ENCODE measurements around the gene EIF2AK3.

Gene EIF2AK3

DNA sequence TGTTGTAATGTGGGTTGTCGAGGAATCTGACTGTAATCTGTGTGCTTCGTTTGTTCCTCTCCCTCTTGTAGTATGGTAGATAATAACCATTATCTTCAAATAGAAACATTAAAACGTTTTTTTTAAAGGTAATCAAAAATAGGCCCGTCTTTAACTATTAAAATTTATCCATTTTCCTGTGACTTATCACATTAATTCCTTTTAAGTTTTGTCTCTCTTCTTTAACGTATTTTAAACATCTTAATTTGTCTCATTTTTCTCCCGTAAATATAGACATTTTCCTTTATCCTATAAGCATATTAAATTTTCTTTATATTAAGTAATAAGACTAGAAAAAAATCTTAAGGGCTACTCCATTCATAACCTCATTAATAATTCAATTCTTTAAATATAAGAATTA is 41.3 kb downstream of the EIF2AK3 start:
- no peak for DNase-seq (ENCODE audit: low read depth)
- no peak overlapping the region for H3K4me3 ChIP-seq (replicated peaks; ENCODE audit: low read depth, low read length)
- TF ChIP-seq, protein P1, sequence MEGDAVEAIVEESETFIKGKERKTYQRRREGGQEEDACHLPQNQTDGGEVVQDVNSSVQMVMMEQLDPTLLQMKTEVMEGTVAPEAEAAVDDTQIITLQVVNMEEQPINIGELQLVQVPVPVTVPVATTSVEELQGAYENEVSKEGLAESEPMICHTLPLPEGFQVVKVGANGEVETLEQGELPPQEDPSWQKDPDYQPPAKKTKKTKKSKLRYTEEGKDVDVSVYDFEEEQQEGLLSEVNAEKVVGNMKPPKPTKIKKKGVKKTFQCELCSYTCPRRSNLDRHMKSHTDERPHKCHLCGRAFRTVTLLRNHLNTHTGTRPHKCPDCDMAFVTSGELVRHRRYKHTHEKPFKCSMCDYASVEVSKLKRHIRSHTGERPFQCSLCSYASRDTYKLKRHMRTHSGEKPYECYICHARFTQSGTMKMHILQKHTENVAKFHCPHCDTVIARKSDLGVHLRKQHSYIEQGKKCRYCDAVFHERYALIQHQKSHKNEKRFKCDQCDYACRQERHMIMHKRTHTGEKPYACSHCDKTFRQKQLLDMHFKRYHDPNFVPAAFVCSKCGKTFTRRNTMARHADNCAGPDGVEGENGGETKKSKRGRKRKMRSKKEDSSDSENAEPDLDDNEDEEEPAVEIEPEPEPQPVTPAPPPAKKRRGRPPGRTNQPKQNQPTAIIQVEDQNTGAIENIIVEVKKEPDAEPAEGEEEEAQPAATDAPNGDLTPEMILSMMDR (IDR thresholded peaks at IDR 0.05; ENCODE audit: low read length, missing control alignments): no peak

GRCh38 chr2:88582030-88582429 is 45.2 kb downstream of the EIF2AK3 start:
- no peak for DNase-seq (ENCODE audit: low read depth)
- no peak overlapping the region for H3K4me3 ChIP-seq (replicated peaks; ENCODE audit: low read depth, low read length)
- TF ChIP-seq, protein P1 (IDR thresholded peaks at IDR 0.05; ENCODE audit: low read length, missing control alignments): no peak

- H3K4me3 ChIP-seq (replicated peaks; ENCODE audit: low read depth, low read length): no peak overlapping the region
- TF ChIP-seq, protein P1 (IDR thresholded peaks at IDR 0.05; ENCODE audit: low read length, missing control alignments): no peak
- no peak for DNase-seq (ENCODE audit: low read depth)
Measured at GRCh38 chr2:88580088-88580487, 47.2 kb downstream of the EIF2AK3 start.

DNA sequence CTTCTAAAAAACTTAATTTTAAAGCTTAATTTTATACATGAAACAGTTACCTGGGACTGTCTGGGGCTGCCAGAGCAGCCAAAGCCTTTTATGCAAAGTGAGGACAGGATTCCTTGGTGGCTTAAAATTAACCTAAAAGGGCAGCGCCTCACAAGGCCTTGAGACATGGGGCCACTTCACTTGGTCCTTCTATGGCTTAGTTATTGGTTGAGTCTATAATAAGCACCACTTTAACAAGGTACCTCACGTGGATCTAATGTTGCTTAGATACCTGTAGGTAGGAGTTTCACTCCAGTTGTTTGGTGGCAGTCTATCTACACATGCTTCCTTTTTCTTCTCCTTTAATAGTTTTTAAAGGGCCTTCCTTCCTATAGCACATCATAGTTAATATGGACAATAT is 51.6 kb downstream of the EIF2AK3 start:
- TF ChIP-seq, protein P1 (IDR thresholded peaks at IDR 0.05; ENCODE audit: low read length, missing control alignments): no peak
- no peak overlapping the region for H3K4me3 ChIP-seq (replicated peaks; ENCODE audit: low read depth, low read length)
- DNase-seq (ENCODE audit: low read depth): no peak

GRCh38 chr2:88575051-88575450 is 52.2 kb downstream of the EIF2AK3 start:
- TF ChIP-seq, protein P1 (IDR thresholded peaks at IDR 0.05; ENCODE audit: low read length, missing control alignments): no peak
- no peak overlapping the region for H3K4me3 ChIP-seq (replicated peaks; ENCODE audit: low read depth, low read length)
- DNase-seq (ENCODE audit: low read depth): no peak

DNA sequence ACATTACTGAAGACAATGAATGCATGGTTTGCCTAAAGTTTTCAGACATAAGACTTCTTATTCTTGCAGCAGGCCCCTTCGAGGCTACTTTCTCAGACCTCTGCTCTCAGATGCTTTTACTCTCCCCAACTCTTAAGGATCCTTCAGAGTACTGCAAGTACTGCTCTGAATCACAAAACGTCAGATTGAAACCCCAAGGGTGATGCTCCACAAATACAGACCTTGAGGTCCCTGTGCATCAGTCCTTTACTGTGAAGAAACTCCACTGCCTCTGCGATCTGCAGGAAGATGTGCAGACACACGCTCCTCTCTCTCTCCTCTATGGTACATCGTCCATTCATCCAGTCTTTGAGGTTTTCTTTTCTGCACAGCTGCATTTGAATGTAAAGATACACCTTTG is 52.8 kb downstream of the EIF2AK3 start:
- TF ChIP-seq, protein P1 (IDR thresholded peaks at IDR 0.05; ENCODE audit: low read length, missing control alignments): no peak
- no peak for DNase-seq (ENCODE audit: low read depth)
- H3K4me3 ChIP-seq (replicated peaks; ENCODE audit: low read depth, low read length): no peak overlapping the region

DNA sequence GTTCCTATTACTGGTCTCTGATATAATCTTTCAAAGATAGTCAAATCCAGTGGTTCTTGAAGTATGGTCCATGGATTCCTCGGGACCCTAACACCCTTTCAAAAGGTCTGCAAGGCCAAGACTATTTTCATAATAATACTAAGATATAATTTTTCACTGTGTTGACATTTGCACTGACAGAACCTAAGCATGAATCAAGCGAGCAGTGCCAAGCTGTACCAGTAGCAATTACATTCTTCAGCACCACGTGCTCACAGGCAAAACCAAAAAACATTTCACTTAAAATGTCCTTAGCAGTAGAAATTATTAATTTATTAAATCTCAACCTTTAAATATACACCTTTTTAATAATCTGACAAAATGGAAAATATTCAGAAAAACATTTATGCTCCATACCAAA is 59.1 kb downstream of the EIF2AK3 start:
- TF ChIP-seq, protein P1 (IDR thresholded peaks at IDR 0.05; ENCODE audit: low read length, missing control alignments): no peak
- DNase-seq (ENCODE audit: low read depth): no peak
- H3K4me3 ChIP-seq (replicated peaks; ENCODE audit: low read depth, low read length): no peak overlapping the region

Data from fibroblast of pulmonary artery (primary cell).